CD4-positive, alpha-beta T cell treated with Interleukin-10 for 1 hour (primary cell): ENCODE data around the gene MYL10.

Experiments used
- DNase-seq: peaks from one replicate; pipeline ENCODE4 v3.0.0-alpha.2; 2020

MYL10 gene

GRCh38 chr7:101594790-101595189 is 34.3 kb downstream of the MYL10 start:
- no peak for DNase-seq

GRCh38 chr7:101593556-101593955 is 35.5 kb downstream of the MYL10 start:
- no peak for DNase-seq

- DNase-seq = no peak
Observed at GRCh38 chr7:101591504-101591903, 37.6 kb downstream of the MYL10 start.

- DNase-seq = no peak
Observed at GRCh38 chr7:101590663-101591435, 38.2 kb downstream of the MYL10 start.

GRCh38 chr7:101589976-101590662 is 39.0 kb downstream of the MYL10 start:
- DNase-seq = no peak

GRCh38 chr7:101589052-101589451 is 40.0 kb downstream of the MYL10 start:
- DNase-seq = no peak

- no peak for DNase-seq
Observed at GRCh38 chr7:101588131-101588935, 40.8 kb downstream of the MYL10 start.

GRCh38 chr7:101586906-101587677 is 42.0 kb downstream of the MYL10 start:
- no peak for DNase-seq

- no peak for DNase-seq
Observed at GRCh38 chr7:101586078-101586905, 42.8 kb downstream of the MYL10 start.

- no peak for DNase-seq
Observed at GRCh38 chr7:101582971-101583370, 46.1 kb downstream of the MYL10 start.

- no peak for DNase-seq
Observed at GRCh38 chr7:101581891-101582290, 47.2 kb downstream of the MYL10 start.

GRCh38 chr7:101580596-101580995 is 48.5 kb downstream of the MYL10 start:
- DNase-seq = no peak

- no peak for DNase-seq
Observed at GRCh38 chr7:101578552-101578951, 50.5 kb downstream of the MYL10 start.

- no peak for DNase-seq
Observed at GRCh38 chr7:101576998-101577397, 52.1 kb downstream of the MYL10 start.

- DNase-seq = no peak
Observed at GRCh38 chr7:101575721-101576120, 53.4 kb downstream of the MYL10 start.

- DNase-seq = no peak
Observed at GRCh38 chr7:101575168-101575567, 53.9 kb downstream of the MYL10 start.

GRCh38 chr7:101572156-101572555 is 56.9 kb downstream of the MYL10 start:
- DNase-seq = no peak

GRCh38 chr7:101567230-101567629 is 61.9 kb downstream of the MYL10 start:
- DNase-seq = no peak

GRCh38 chr7:101565601-101566209 is 63.4 kb downstream of the MYL10 start:
- no peak for DNase-seq

- no peak for DNase-seq
Observed at GRCh38 chr7:101564778-101565211, 64.3 kb downstream of the MYL10 start.
